Measurements from ENCODE around the gene ZNF785.

GRCh38 chr16:30569281-30569680 lies 16.2 kb downstream of the ZNF785 start:
- TF ChIP-seq CTCF (IDR thresholded peaks at IDR 0.05) = no peak
- no peak for TF ChIP-seq POLR2A (IDR thresholded peaks at IDR 0.05)
